ENCODE measurements around the gene MS4A15.

DNA sequence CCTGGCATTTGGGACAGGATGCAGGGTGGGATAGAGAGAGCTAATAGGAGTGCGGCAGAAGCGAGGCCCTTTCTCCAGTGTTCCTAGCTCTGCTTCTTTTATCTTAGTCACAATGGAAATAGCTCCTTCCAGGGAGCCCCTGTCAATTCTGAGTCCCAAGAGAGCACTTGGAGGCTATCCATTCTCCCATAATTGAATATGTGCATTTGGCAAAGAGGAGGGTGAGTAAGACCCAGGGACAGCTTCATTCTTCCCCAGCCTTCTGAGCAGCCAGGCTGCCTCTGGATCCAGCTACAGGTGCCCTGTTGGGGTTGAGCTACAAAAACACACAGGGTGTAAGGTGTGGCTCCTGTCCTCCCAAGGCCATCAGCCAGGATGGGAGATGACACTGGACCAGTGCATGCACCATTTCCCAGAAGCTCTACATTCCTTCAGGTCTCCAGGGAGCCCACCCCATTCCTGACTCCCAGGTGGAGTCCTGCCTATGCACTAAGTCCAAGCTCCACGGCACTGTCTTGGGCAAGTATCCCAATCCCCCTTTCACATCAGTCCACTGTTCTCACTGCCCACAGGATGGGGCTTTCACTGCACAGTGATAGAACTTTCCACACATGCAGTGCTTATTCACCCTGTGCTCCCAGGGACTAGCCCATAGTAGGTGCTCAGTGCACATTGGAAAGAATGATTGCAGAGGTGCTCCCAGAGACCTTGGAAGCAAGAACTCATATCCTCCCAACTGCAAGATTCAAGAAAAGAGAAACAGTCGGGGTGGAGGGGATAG is 34.7 kb downstream of the MS4A15 start:
- TF ChIP-seq, protein P1, sequence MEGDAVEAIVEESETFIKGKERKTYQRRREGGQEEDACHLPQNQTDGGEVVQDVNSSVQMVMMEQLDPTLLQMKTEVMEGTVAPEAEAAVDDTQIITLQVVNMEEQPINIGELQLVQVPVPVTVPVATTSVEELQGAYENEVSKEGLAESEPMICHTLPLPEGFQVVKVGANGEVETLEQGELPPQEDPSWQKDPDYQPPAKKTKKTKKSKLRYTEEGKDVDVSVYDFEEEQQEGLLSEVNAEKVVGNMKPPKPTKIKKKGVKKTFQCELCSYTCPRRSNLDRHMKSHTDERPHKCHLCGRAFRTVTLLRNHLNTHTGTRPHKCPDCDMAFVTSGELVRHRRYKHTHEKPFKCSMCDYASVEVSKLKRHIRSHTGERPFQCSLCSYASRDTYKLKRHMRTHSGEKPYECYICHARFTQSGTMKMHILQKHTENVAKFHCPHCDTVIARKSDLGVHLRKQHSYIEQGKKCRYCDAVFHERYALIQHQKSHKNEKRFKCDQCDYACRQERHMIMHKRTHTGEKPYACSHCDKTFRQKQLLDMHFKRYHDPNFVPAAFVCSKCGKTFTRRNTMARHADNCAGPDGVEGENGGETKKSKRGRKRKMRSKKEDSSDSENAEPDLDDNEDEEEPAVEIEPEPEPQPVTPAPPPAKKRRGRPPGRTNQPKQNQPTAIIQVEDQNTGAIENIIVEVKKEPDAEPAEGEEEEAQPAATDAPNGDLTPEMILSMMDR (IDR thresholded peaks at IDR 0.05) = no peak
- no peak for TF ChIP-seq ZFX (IDR thresholded peaks at IDR 0.05; ENCODE audit: borderline replicate concordance)

Data from 22Rv1 (cell line).